H1 (cell line): Measurements from ENCODE around the gene ZNF337.

Source experiments
- EP300 ChIP-seq, 2 experiments: IDR thresholded peaks; 1 replicate in 1 of 2; 2 replicates in 1 of 2; pipeline ENCODE4 v1.6.1; 2011 to 2012; ENCODE audit warnings: low read depth in 2 of 2, low read length in 2 of 2, mild to moderate bottlenecking in 2 of 2, borderline replicate concordance in 1 of 2, inconsistent platforms in 1 of 2, moderate library complexity in 1 of 2
- EZH2 ChIP-seq: fragments of 200-600 bp; sonication (generic); IDR thresholded peaks from 2 replicates; pipeline ENCODE4 v1.7.1; 2012; ENCODE audit warnings: low read depth, mild to moderate bottlenecking, moderate library complexity, low read length, inconsistent platforms; ENCODE audit not compliant: severe bottlenecking
- GABPA ChIP-seq: IDR thresholded peaks from 2 replicates; pipeline ENCODE4 v1.6.1; 2011; ENCODE audit warnings: mild to moderate bottlenecking, low read length, moderate library complexity, borderline replicate concordance; ENCODE audit not compliant: insufficient read depth
- POLR2A ChIP-seq, 2 experiments: IDR thresholded peaks; 1 replicate in 1 of 2; 2 replicates in 1 of 2; pipeline ENCODE4 v1.6.1; 2011; ENCODE audit warnings: low read depth in 2 of 2, low read length in 2 of 2, mild to moderate bottlenecking in 2 of 2; ENCODE audit errors: control extremely low read depth in 1 of 2
- SP1 ChIP-seq: IDR thresholded peaks from 2 replicates; pipeline ENCODE4 v1.6.1; 2011; ENCODE audit warnings: low read depth, low read length
- TBP ChIP-seq: IDR thresholded peaks from 2 replicates; pipeline ENCODE4 v1.6.1; 2011; ENCODE audit warnings: low read depth, low read length, improper control_type of control experiment
- TCF12 ChIP-seq: IDR thresholded peaks from 2 replicates; pipeline ENCODE4 v1.6.1; 2011; ENCODE audit warnings: low read depth, mild to moderate bottlenecking, low read length
- TF ChIP-seq, protein P1 (sequence below), 3 experiments: IDR thresholded peaks; 1 replicate in 2 of 3; 2 replicates in 1 of 3; pipeline versions ENCODE4 v1.5.1 to v1.6.1; 2011; ENCODE audit warnings: low read length in 3 of 3, mild to moderate bottlenecking in 3 of 3, inconsistent platforms in 2 of 3, low read depth in 1 of 3, moderate library complexity in 1 of 3; ENCODE audit not compliant: insufficient read depth in 1 of 3; ENCODE audit errors: control extremely low read depth in 1 of 3
- TF ChIP-seq, protein P2 (sequence below): IDR thresholded peaks from 2 replicates; pipeline ENCODE4 v1.6.1; 2011; ENCODE audit warnings: low read depth, mild to moderate bottlenecking, low read length; ENCODE audit not compliant: insufficient read depth

DNA sequence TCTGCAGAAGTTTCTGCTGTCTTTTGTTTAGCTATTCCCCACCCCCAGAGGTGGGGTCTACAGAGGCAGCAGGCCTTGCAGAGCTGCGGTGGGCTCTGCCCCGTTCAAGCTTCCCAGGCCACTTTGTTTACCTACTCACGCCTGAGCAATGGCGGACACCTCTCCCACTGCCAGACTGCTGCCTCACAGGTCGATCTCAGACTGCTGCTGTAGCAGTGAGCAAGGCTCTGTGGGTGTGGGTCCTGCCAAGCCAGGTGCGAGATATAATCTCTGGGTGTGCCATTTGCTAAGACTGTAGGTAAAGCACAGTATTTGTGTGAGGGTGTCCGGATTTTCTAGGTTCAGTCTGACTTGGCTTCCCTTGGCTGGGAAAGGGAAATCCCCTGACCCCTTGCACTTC is 23.6 kb upstream of the ZNF337 start:
- TF ChIP-seq GABPA (no peak), EP300 (IDR thresholded peaks at IDR 0.05; ENCODE audit: borderline replicate concordance in 1 of 2, low read depth in 2 of 2, low read length in 2 of 2) (no peak), TCF12 (no peak), EZH2 (no peak), POLR2A (IDR thresholded peaks at IDR 0.05; ENCODE audit: control extremely low read depth in 1 of 2, low read depth in 2 of 2, low read length in 2 of 2) (no peak), SP1 (no peak), TBP (no peak)
- TF ChIP-seq, protein P1, sequence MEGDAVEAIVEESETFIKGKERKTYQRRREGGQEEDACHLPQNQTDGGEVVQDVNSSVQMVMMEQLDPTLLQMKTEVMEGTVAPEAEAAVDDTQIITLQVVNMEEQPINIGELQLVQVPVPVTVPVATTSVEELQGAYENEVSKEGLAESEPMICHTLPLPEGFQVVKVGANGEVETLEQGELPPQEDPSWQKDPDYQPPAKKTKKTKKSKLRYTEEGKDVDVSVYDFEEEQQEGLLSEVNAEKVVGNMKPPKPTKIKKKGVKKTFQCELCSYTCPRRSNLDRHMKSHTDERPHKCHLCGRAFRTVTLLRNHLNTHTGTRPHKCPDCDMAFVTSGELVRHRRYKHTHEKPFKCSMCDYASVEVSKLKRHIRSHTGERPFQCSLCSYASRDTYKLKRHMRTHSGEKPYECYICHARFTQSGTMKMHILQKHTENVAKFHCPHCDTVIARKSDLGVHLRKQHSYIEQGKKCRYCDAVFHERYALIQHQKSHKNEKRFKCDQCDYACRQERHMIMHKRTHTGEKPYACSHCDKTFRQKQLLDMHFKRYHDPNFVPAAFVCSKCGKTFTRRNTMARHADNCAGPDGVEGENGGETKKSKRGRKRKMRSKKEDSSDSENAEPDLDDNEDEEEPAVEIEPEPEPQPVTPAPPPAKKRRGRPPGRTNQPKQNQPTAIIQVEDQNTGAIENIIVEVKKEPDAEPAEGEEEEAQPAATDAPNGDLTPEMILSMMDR (IDR thresholded peaks at IDR 0.05; ENCODE audit: control extremely low read depth in 1 of 3, insufficient read depth in 1 of 3, low read depth in 1 of 3, low read length in 3 of 3), result no peak
- TF ChIP-seq, protein P2, sequence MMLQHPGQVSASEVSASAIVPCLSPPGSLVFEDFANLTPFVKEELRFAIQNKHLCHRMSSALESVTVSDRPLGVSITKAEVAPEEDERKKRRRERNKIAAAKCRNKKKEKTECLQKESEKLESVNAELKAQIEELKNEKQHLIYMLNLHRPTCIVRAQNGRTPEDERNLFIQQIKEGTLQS, result no peak
